Fibroblast of mammary gland (primary cell): Measurements from ENCODE around the gene RXRG.
A peak's percentile ranks its signal among the peaks of the same experiment; 100 is the strongest.

Experiments
- DNase-seq: peaks from one replicate; pipeline ENCODE4 v3.0.0-alpha.2; 2010; ENCODE audit warnings: low read depth
- H3K4me3 ChIP-seq: 2 replicates; pipeline ENCODE4 v1.5.1; 2011; ENCODE audit warnings: low read depth, mild to moderate bottlenecking, low read length, moderate library complexity; ENCODE audit not compliant: control insufficient read depth
- CTCF ChIP-seq: conservative IDR thresholded peaks from 2 replicates; pipeline ENCODE4 v1.5.1; 2011; ENCODE audit warnings: low read depth, low read length, inconsistent platforms; ENCODE audit not compliant: control insufficient read depth, insufficient read depth

RXRG gene

GRCh38 chr1:165454091-165454610 lies 9.2 kb upstream of the RXRG start:
- TF ChIP-seq CTCF: no peak
- DNase-seq: no peak
- H3K4me3 ChIP-seq: no peak overlapping the region

- peak; percentile 1 for DNase-seq
- no peak for TF ChIP-seq CTCF
These were observed 7.6 kb upstream of the RXRG start for GRCh38 chr1:165452336-165453130.

GRCh38 chr1:165451691-165452090 lies 6.8 kb upstream of the RXRG start:
- no peak for TF ChIP-seq CTCF
- H3K4me3 ChIP-seq: no peak overlapping the region
- DNase-seq: no peak

More at GRCh38 chr1:165452336-165453130, 7.6 kb upstream of the RXRG start:
- no peak overlapping the region for H3K4me3 ChIP-seq

GRCh38 chr1:165449131-165449530 lies 4.2 kb upstream of the RXRG start:
- no peak for DNase-seq
- TF ChIP-seq CTCF: no peak
- H3K4me3 ChIP-seq: no peak overlapping the region

- no peak overlapping the region for H3K4me3 ChIP-seq
- no peak for DNase-seq
- no peak for TF ChIP-seq CTCF
These were observed 462 bp upstream of the RXRG start for GRCh38 chr1:165445388-165445787.

- no peak overlapping the region for H3K4me3 ChIP-seq
- no peak for DNase-seq
- no peak for TF ChIP-seq CTCF
These were observed 1.2 kb downstream of the RXRG start for GRCh38 chr1:165443539-165444311.
